ENCODE results near the gene SETD5.

The SETD5 gene, protein sequence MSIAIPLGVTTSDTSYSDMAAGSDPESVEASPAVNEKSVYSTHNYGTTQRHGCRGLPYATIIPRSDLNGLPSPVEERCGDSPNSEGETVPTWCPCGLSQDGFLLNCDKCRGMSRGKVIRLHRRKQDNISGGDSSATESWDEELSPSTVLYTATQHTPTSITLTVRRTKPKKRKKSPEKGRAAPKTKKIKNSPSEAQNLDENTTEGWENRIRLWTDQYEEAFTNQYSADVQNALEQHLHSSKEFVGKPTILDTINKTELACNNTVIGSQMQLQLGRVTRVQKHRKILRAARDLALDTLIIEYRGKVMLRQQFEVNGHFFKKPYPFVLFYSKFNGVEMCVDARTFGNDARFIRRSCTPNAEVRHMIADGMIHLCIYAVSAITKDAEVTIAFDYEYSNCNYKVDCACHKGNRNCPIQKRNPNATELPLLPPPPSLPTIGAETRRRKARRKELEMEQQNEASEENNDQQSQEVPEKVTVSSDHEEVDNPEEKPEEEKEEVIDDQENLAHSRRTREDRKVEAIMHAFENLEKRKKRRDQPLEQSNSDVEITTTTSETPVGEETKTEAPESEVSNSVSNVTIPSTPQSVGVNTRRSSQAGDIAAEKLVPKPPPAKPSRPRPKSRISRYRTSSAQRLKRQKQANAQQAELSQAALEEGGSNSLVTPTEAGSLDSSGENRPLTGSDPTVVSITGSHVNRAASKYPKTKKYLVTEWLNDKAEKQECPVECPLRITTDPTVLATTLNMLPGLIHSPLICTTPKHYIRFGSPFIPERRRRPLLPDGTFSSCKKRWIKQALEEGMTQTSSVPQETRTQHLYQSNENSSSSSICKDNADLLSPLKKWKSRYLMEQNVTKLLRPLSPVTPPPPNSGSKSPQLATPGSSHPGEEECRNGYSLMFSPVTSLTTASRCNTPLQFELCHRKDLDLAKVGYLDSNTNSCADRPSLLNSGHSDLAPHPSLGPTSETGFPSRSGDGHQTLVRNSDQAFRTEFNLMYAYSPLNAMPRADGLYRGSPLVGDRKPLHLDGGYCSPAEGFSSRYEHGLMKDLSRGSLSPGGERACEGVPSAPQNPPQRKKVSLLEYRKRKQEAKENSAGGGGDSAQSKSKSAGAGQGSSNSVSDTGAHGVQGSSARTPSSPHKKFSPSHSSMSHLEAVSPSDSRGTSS (N-terminal part only)

GRCh38 chr3:9397332-9397905 lies at the start of gene SETD5:
TSS of gene SETD5 (plus strand) at chr3:9397615. CDS start at chr3:9428939, 31,324 bp downstream.
- DNase-seq: peak; percentile 52

DNA sequence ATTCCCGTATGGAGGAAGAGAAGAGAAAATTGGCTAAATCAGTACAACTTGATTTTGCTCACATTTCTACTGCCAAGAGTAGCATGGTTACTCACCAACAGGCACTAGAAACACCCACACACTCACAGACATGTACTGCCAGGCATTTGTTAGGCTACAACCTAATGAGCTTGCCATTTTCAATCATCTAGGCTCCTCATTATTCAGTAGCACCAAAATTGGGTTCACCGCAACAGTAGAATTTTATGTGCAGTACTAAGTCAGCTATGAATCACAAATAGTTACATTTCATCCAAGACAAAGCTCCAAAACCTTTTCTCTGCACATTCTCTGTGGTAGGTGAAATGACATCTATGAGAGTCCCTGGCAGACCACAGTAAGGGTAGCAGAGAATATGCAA lies 49.5 kb upstream of the SETD5 start:
- no peak for DNase-seq

DNA sequence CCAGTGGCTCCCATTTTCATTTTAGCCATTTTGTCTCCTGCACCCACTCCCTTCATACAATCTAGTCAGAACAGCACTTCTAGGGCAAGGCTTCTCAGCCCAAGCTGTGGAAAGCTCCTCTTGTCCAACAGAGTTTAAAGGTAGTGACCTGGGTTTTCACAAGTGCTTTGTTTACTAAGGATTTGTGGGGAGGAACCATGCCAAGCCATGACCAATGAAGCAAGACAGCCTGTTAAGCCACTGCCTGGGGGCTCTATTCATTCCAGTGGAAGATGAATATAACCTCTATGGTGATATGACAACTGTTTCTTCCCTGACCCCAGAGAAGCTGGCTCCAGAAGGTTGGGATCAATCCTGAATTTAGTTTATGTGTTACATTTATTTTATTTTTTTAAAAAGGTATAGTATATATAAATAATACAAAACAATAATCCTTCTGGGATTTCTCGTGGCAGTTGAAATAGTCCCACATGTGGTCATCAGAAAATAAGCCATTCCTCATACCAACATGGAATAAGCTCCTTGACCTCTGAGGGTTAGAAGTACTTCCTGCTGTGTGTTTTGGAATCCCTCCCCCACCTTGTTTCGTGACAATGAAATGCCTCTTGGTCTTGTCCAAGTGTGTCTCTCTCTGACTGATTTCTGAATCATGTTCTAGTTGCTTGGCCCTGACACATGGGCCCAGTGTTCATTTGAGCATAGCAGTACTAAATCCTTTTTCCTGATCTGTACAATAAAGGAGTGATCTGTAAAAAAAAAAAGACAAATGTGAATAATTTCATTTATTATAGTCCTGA lies 47.9 kb upstream of the SETD5 start:
- DNase-seq: no peak

DNA sequence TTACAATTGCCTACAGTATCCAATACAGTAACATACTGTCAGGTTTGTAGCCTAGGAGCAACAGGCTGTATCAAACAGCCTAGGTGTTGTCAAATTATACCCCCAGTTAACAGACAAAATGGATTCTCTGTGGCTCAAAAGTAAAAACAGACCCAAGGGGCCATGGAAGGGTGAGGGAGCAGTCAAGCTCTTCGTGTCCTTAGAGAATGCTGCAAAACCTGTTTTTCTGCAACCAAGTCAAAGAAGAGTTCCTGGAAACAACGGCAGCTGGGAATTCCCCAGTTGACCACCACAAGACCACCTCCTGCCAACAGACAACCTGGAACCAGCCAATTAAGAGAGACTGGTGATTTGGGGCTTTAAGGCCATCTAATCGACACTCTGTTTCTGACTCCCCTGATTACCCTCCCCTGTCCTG lies 45.7 kb upstream of the SETD5 start:
- no peak for DNase-seq

DNA sequence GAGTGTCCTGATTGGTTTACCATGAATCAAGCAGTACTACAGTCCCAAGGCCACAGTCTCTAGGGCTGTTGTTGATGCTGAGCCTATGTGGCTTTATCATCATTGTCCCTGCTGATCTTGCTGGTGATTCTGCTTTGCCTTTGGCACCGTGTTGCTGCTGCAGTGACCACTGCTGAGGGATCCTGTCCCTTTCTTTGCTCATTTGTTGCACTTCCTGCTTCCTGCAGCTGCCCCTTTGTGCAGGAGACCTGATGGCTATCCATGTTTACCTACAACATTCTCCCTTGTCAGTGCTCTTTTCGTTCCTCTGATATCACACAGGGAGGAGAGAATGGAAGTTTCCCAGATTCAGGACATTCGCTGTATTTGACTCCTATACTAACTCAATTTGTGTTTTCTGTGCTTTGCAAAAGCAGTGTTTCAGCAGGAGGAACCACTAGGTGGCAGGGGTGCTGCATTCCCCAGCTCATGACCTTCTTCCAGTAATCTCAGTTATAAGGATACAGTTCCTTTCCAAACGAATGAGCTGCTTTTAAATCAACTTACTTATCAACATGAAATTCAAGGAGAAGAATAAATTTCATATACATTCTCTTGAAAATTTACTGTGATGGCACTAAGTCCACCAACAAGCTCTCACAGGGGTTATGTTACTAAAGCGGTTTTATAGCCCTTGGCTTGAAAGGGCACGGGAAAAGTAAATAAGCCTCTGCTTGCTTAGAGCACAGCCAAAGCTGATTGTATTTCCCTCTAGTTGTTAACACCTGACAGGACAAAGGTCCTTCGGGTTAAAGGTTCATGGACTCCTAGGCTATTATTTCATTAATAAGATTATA lies 44.3 kb upstream of the SETD5 start:
- DNase-seq: peak; percentile 2

GRCh38 chr3:9361691-9362388 lies 35.6 kb upstream of the SETD5 start:
- DNase-seq: no peak

DNA sequence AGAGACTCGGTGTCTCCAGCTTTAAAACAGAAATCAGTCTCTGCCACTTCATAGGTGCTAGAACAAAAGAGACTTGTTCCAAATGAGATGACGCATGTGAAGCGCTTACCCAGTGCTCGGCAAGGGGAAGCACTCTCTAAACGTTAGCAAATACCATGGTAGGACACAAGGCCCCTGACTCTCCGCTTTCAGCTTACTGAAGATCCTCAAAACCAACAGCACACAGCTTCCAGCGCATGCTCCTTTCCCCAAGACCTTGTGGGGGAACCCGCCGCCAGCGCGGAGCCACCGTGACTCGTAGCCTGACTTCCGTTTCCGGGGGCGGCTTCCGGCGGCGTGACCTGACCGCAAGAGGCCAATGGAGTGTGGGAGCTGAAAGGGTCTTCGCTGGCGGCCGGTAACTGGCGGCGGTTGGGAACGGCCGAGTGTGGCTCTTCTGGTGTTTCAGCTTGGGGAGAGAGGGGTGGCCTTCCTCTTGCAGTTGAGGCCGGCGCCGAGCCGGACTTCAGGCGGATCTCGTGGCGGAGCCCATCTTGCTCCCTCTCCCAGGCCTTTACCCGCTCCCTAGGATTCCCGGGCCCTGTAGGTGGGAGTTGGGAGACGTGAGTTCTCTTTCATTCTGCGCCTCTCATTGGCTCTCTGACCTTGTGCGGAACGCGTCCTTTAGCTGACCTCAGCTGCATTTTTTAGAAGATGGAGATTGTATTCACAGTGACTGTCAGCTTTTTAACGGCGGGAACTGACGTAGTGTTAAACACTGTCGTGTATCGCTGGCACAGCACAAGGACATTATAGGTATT lies 34.5 kb upstream of the SETD5 start, which contains the start of gene THUMPD3:
THUMPD3 (plus strand) TSS at position 324 of the 800 bp plus-strand sequence. CDS start 2,015 bp downstream, outside the sequence.
- peak; percentile 48 for DNase-seq

GRCh38 chr3:9369508-9369907 lies 27.9 kb upstream of the SETD5 start:
- no peak for DNase-seq

GRCh38 chr3:9373465-9373864 lies 23.9 kb upstream of the SETD5 start:
- DNase-seq: no peak

GRCh38 chr3:9377981-9378380 lies 19.4 kb upstream of the SETD5 start:
- DNase-seq: no peak

GRCh38 chr3:9379327-9379726 lies 18.1 kb upstream of the SETD5 start:
- no peak for DNase-seq

GRCh38 chr3:9380014-9380413 lies 17.4 kb upstream of the SETD5 start:
- no peak for DNase-seq

- no peak for DNase-seq
Observed at GRCh38 chr3:9384141-9384828, 13.1 kb upstream of the SETD5 start.

DNA sequence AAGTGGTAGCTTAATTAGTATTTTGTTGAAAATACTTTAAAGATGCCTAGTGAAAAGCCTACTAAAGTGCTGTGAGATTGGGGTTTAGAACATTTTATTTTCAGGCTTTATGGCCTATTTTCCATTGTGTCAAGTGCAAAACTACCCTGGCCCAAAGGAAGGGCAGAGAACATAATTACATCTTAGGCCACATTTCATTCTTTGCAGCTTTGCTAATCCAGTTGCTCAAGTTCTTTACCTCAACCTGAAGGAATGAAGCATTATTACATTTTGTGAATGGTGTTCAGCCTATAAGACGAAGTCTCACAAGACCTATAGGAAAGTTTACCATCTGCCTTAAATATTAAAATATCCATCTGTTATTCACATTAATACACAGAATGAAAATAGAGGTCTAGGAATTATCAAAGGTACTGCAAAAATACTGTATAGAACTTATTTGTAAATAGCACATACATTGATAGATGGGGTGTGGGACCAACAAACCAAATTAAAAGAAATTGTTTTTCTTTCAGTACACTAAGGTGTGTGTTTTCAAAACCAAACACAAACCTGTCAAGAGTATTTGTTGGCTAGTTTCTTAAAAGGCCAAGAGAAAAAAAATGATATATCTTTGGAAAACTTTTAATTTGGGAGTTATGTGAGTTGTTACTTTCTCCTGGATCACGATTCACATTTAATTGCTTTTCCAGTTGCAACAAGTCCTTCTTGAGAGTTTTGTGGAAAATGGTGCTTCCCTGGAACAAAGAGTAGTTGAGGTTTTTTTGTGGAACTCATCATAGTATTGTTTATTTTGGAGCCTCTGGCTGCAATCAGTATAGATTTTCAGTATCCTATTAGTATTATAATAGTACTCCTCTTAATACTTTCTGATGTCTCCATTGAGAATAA lies 12.0 kb upstream of the SETD5 start:
- no peak for DNase-seq

- no peak for DNase-seq
Observed at GRCh38 chr3:9386078-9386459, 11.3 kb upstream of the SETD5 start.

DNA sequence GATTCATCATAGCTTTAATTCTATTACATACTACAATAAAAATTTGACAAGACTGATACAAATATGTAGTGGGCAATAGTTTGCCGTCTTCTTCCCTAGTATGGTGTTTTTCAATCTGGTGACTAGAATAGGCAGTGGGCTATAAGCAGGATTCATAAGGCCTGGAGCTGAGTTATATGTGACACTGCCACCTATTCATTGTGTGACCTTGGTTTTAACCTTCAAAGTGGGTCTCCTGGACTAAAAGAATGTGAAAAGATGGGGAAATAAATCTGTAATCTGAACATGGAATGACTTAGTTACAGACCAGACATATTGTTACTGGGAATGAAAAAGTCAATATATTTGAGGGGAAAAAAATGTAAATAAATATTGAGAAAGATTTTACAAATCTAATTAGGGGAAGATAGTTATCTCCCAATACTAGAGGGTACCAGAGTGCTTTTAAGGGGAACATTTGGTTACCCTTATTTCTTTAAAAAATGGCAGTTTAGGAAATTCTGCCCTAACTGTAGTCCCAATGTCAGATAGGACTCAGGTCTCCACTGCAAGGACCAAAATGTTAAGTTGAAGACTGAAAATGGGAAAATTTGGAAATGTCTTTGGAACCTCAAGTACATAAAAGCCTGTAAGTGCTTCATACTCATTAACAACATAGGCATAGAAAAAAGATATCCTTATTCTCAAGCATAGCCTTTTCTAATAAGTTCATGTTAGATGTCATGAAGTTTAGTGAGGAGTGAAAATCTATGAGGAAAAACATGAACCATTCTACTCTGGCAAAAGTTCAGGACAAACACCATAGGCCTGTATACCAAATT lies 10.7 kb upstream of the SETD5 start:
- DNase-seq: no peak

DNA sequence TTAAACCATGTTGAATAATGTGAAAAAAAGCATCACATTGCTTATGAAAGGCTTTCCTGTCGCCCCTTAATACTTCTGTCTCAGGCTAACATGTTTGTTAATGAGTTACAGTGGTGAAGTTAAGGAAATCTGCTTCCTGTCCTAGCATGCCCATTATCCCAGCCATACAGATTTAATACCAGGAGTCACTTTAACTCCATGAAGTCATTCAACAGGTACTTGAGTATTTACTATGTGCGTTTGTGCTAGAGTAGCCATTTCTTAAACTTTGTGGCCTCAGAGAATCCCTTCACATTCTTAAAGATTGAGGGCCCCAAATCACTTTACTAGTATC lies 10.1 kb upstream of the SETD5 start:
- no peak for DNase-seq

All from NCI-H1694 treated with DMSO at 0.1 percent for 48 hours (cell line).